ENCODE measurements around the gene TIE1. TPM values are rescaled to one million over a fixed set of nuclear protein-coding genes. Genes with fewer than 3 reads are reported as not detected.

Gene TIE1
- total and polyA plus RNA-seq, 7 donors: 8.2 to 29.7 (median 10.9) TPM

DNA sequence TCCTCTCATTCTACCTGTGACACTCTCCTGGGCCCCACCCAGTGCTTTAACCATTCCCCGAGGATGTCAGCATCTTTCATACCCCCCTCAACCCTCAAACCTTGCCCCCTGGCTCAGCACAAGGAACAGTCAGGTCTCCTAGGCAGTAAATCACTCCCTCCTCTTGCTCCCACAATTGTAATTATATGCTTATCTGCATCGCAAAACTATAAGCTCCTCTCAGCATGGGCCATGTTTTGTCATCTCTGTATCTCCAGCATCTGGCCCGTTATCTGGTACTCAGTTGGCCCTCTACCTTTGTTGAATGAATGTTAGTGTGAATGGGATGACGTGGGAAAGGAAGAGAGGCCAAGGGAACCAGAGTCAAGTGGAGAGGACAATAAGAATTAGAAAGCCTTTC, 69.8 kb downstream of the TIE1 start:
- intact Hi-C loops (cut with DNase I): no loop called here
- H3K27me3 ChIP-seq (ENCODE audit: insufficient read depth in 3 of 3, low read length in 2 of 3): no peaks in the 10 kb centered on the region

GRCh38 chr1:43372172-43372571, 71.4 kb downstream of the TIE1 start:
- Histone ChIP-seq H3K27me3 (ENCODE audit: insufficient read depth in 3 of 3, low read length in 2 of 3) (no peaks in the 10 kb centered on the region), H3K4me3 (no peak overlapping the region), H3K36me3 (ENCODE audit: insufficient read depth in 1 of 2, low read depth in 1 of 2) (peaks cover 6 to 20% of the 10 kb centered on the region in 2 donors), H3K27ac (no peak overlapping the region), H3K9me3 (no peaks in the 10 kb centered on the region), H3K4me1 (peaks cover 10% of the 10 kb centered on the region)
- DNase-seq: no peak
- no peak for TF ChIP-seq CTCF (IDR thresholded peaks at IDR 0.05)
- no peak for ATAC-seq
- intact Hi-C loops (cut with DNase I): no loop called here
- WGBS, 3 donors: 94 to 97% (median 96%) methylated on average over 5 of the region's 5 CpGs

More for the DNA sequence above, 69.8 kb downstream of the TIE1 start:
- no peak for TF ChIP-seq CTCF (IDR thresholded peaks at IDR 0.05)
- H3K4me3 ChIP-seq: no peak overlapping the region
- H3K36me3 ChIP-seq (ENCODE audit: insufficient read depth in 1 of 2, low read depth in 1 of 2): peaks cover 3 to 12% of the 10 kb centered on the region in 2 donors
- DNase-seq (no peak), ATAC-seq (no peak)
- H3K4me1 ChIP-seq: peaks cover 14% of the 10 kb centered on the region
- WGBS, 3 donors: 80 to 93% (median 87%) methylated on average over 4 of the region's 4 CpGs
- H3K9me3 ChIP-seq: no peaks in the 10 kb centered on the region
- H3K27ac ChIP-seq: no peak overlapping the region

Other genes with a start within 250 kb of the TIE1 start
- 10 to 100 TPM; 20.1 to 46.2 (median 44.5) TPM for gene EBNA1BP2, start 128.7 kb upstream of the TIE1 start, total RNA-seq
- gene EBNA1BP2, start 128.7 kb upstream of the TIE1 start, polyA plus RNA-seq: 100 to 1,000 TPM in 2 of 3 donors, 10 to 100 TPM in 1; 74.2 to 153 (median 141) TPM
- gene CFAP57, start 128.7 kb upstream of the TIE1 start, total RNA-seq: under 1 TPM in 2 of 4 donors, not detected in 2; 0.08 to 0.15 TPM
- under 1 TPM in 2 of 3 donors, not detected in 1; 0.04 to 0.26 TPM for gene CFAP57, start 128.7 kb upstream of the TIE1 start, polyA plus RNA-seq
- gene TMEM125, start 31.0 kb upstream of the TIE1 start, total RNA-seq: not detected
- gene TMEM125, start 31.0 kb upstream of the TIE1 start, polyA plus RNA-seq: not detected
- not detected for gene C1orf210, start 15.4 kb upstream of the TIE1 start, total RNA-seq
- under 1 TPM in 1 of 3 donors, not detected in 2; 0.12 TPM for gene C1orf210, start 15.4 kb upstream of the TIE1 start, polyA plus RNA-seq
- gene MPL, start 36.8 kb downstream of the TIE1 start, total RNA-seq: under 1 TPM in 1 of 4 donors, not detected in 3; 0.11 TPM
- gene MPL, start 36.8 kb downstream of the TIE1 start, polyA plus RNA-seq: under 1 TPM in 1 of 3 donors, not detected in 2; 0.01 TPM
- gene CDC20, start 58.0 kb downstream of the TIE1 start, total RNA-seq: under 1 TPM in 2 of 4 donors, not detected in 2; 0.25 to 0.36 TPM
- gene CDC20, start 58.0 kb downstream of the TIE1 start, polyA plus RNA-seq: 1 to 10 TPM; 1.1 to 1.9 (median 1.6) TPM
- 10 to 100 TPM; 15.9 to 19.2 (median 17.6) TPM for gene ELOVL1, start 67.0 kb downstream of the TIE1 start, total RNA-seq
- 10 to 100 TPM; 28.1 to 68.1 (median 39.2) TPM for gene ELOVL1, start 67.0 kb downstream of the TIE1 start, polyA plus RNA-seq
- 10 to 100 TPM; 15.4 to 18.2 (median 17.2) TPM for gene MED8, start 88.8 kb downstream of the TIE1 start, total RNA-seq
- gene MED8, start 88.8 kb downstream of the TIE1 start, polyA plus RNA-seq: 10 to 100 TPM; 22.3 to 44.5 (median 27.4) TPM
- gene SZT2, start 88.9 kb downstream of the TIE1 start, total RNA-seq: 10 to 100 TPM; 14.2 to 24.7 (median 19.9) TPM
- 10 to 100 TPM in 2 of 3 donors, 1 to 10 TPM in 1; 5.9 to 17.9 (median 10.3) TPM for gene SZT2, start 88.9 kb downstream of the TIE1 start, polyA plus RNA-seq
- gene HYI, start 152.9 kb downstream of the TIE1 start, total RNA-seq: 10 to 100 TPM in 3 of 4 donors, 1 to 10 TPM in 1; 8.6 to 21.4 (median 13.2) TPM
- gene HYI, start 152.9 kb downstream of the TIE1 start, polyA plus RNA-seq: 10 to 100 TPM in 1 of 3 donors, 1 to 10 TPM in 2; 7.4 to 12.5 (median 9.9) TPM
- 1 to 10 TPM; 1.9 to 8.9 (median 3.8) TPM for gene PTPRF, start 229.9 kb downstream of the TIE1 start, total RNA-seq
- 1 to 10 TPM in 1 of 3 donors, under 1 TPM in 2; 0.65 to 1.3 (median 0.93) TPM for gene PTPRF, start 229.9 kb downstream of the TIE1 start, polyA plus RNA-seq

All from psoas muscle (tissue), 8 donors.